Duodenal mucosa (tissue), 2 donors: ENCODE data around the gene OLFML2B.

Experiments
- H3K27ac ChIP-seq: one replicate; pipeline ENCODE4 v1.7.0; 2013; ENCODE audit warnings: low read depth, low read length
- H3K27me3 ChIP-seq, 2 donors: one replicate each; pipeline ENCODE4 v1.7.0; 2013; ENCODE audit warnings: low read length in 2 of 2, control low read depth in 1 of 2; ENCODE audit not compliant: insufficient read depth in 2 of 2, control insufficient read depth in 1 of 2
- H3K36me3 ChIP-seq, 2 donors: one replicate each; pipeline ENCODE4 v1.7.0; 2013; ENCODE audit warnings: low read length in 2 of 2, control low read depth in 1 of 2; ENCODE audit not compliant: insufficient read depth in 2 of 2, control insufficient read depth in 1 of 2
- H3K4me1 ChIP-seq, 2 donors: one replicate each; pipeline ENCODE4 v1.7.0; 2013; ENCODE audit warnings: low read length in 2 of 2, control low read depth in 1 of 2; ENCODE audit not compliant: insufficient read depth in 2 of 2, control insufficient read depth in 1 of 2
- H3K4me3 ChIP-seq, 2 donors: one replicate each; pipeline ENCODE4 v1.7.0; 2013; ENCODE audit warnings: low read length in 2 of 2, low read depth in 1 of 2
- H3K9ac ChIP-seq, 2 donors: one replicate each; pipeline ENCODE4 v1.7.0; 2013; ENCODE audit warnings: low read length in 2 of 2, low read depth in 1 of 2
- H3K9me3 ChIP-seq, 2 donors: one replicate each; pipeline ENCODE4 v1.7.0; 2013; ENCODE audit warnings: low read length in 2 of 2, control low read depth in 1 of 2; ENCODE audit not compliant: control insufficient read depth in 1 of 2

OLFML2B gene

GRCh38 chr1:161954050-161954449 lies 69.6 kb downstream of the OLFML2B start:
- no peak overlapping the region for H3K27ac ChIP-seq
- H3K4me1 ChIP-seq: peaks cover 0 to under 1% of the 10 kb centered on the region in 2 donors
- H3K36me3 ChIP-seq: peaks cover 0 to 12% of the 10 kb centered on the region in 2 donors
- H3K4me3 ChIP-seq: no peak overlapping the region
- no peak overlapping the region for H3K9ac ChIP-seq
- H3K9me3 ChIP-seq: no peaks in the 10 kb centered on the region
- H3K27me3 ChIP-seq: no peaks in the 10 kb centered on the region

GRCh38 chr1:161953256-161953920 lies 70.3 kb downstream of the OLFML2B start:
- H3K9me3 ChIP-seq: no peaks in the 10 kb centered on the region
- peaks cover 0 to 5% of the 10 kb centered on the region in 2 donors for H3K4me1 ChIP-seq
- H3K36me3 ChIP-seq: peaks cover 0 to 5% of the 10 kb centered on the region in 2 donors
- H3K9ac ChIP-seq: no peak overlapping the region
- H3K4me3 ChIP-seq: no peak overlapping the region
- H3K27me3 ChIP-seq: no peaks in the 10 kb centered on the region
- H3K27ac ChIP-seq: no peak overlapping the region

GRCh38 chr1:161952607-161953172 lies 71.0 kb downstream of the OLFML2B start:
- Histone ChIP-seq H3K27ac (no peak overlapping the region), H3K27me3 (no peaks in the 10 kb centered on the region), H3K36me3 (peaks cover 0 to 4% of the 10 kb centered on the region in 2 donors), H3K9me3 (no peaks in the 10 kb centered on the region), H3K4me1 (peaks cover 0 to 5% of the 10 kb centered on the region in 2 donors), H3K9ac (no peak overlapping the region), H3K4me3 (no peak overlapping the region)

GRCh38 chr1:161951646-161952045 lies 72.0 kb downstream of the OLFML2B start:
- no peak overlapping the region for H3K9ac ChIP-seq
- no peaks in the 10 kb centered on the region for H3K9me3 ChIP-seq

GRCh38 chr1:161950377-161950776 lies 73.3 kb downstream of the OLFML2B start:
- H3K27me3 ChIP-seq: no peaks in the 10 kb centered on the region
- peaks cover 0 to 5% of the 10 kb centered on the region in 2 donors for H3K4me1 ChIP-seq
- no peaks in the 10 kb centered on the region for H3K36me3 ChIP-seq
- H3K27ac ChIP-seq: no peak overlapping the region
- no peak overlapping the region for H3K4me3 ChIP-seq
- H3K9me3 ChIP-seq: no peaks in the 10 kb centered on the region
- H3K9ac ChIP-seq: no peak overlapping the region

More at GRCh38 chr1:161951646-161952045, 72.0 kb downstream of the OLFML2B start:
- Histone ChIP-seq H3K36me3 (peaks cover 0 to 4% of the 10 kb centered on the region in 2 donors), H3K4me3 (no peak overlapping the region), H3K4me1 (peaks cover 0 to 5% of the 10 kb centered on the region in 2 donors), H3K27ac (no peak overlapping the region), H3K27me3 (no peaks in the 10 kb centered on the region)

GRCh38 chr1:161949548-161949947 lies 74.1 kb downstream of the OLFML2B start:
- peaks cover 2 to 7% of the 10 kb centered on the region in 2 donors for H3K36me3 ChIP-seq
- H3K4me1 ChIP-seq: peaks cover 0 to 5% of the 10 kb centered on the region in 2 donors
- H3K27ac ChIP-seq: no peak overlapping the region
- no peaks in the 10 kb centered on the region for H3K9me3 ChIP-seq
- no peak overlapping the region for H3K9ac ChIP-seq
- no peaks in the 10 kb centered on the region for H3K27me3 ChIP-seq
- no peak overlapping the region for H3K4me3 ChIP-seq

- no peak overlapping the region for H3K9ac ChIP-seq
- H3K9me3 ChIP-seq: no peaks in the 10 kb centered on the region
- no peaks in the 10 kb centered on the region for H3K27me3 ChIP-seq
- H3K36me3 ChIP-seq: peaks cover 5 to 7% of the 10 kb centered on the region in 2 donors
- no peak overlapping the region for H3K4me3 ChIP-seq
- H3K4me1 ChIP-seq: peaks cover 0 to 5% of the 10 kb centered on the region in 2 donors
- no peak overlapping the region for H3K27ac ChIP-seq
Observed at GRCh38 chr1:161948435-161948834, 75.2 kb downstream of the OLFML2B start.

- no peaks in the 10 kb centered on the region for H3K9me3 ChIP-seq
- peaks cover 13% of the 10 kb centered on the region in 2 donors for H3K36me3 ChIP-seq
- H3K4me1 ChIP-seq: peaks cover 0 to 5% of the 10 kb centered on the region in 2 donors
- H3K9ac ChIP-seq: no peak overlapping the region
- no peak overlapping the region for H3K4me3 ChIP-seq
- no peaks in the 10 kb centered on the region for H3K27me3 ChIP-seq
- no peak overlapping the region for H3K27ac ChIP-seq
Observed at GRCh38 chr1:161946071-161946987, 77.3 kb downstream of the OLFML2B start.

- H3K9ac ChIP-seq: no peak overlapping the region
- H3K4me1 ChIP-seq: peaks cover 0 to 5% of the 10 kb centered on the region in 2 donors
- H3K27ac ChIP-seq: no peak overlapping the region
- H3K36me3 ChIP-seq: peaks cover 13% of the 10 kb centered on the region in 2 donors
- H3K27me3 ChIP-seq: no peaks in the 10 kb centered on the region
- no peaks in the 10 kb centered on the region for H3K9me3 ChIP-seq
- no peak overlapping the region for H3K4me3 ChIP-seq
Observed at GRCh38 chr1:161945306-161946060, 78.2 kb downstream of the OLFML2B start.
